GM19238 (cell line): ENCODE measurements around the gene SLC7A5.
"Not testable (repeated sequence)": the region's sequence is repeated elsewhere in the genome, so short reads cannot be mapped to it uniquely, and the experiment has no call there.

Source experiments
- DNase-seq: peaks from one replicate; pipeline ENCODE4 v3.0.0; 2011; ENCODE audit warnings: low spot score; ENCODE audit not compliant: insufficient read length

Gene SLC7A5

DNA sequence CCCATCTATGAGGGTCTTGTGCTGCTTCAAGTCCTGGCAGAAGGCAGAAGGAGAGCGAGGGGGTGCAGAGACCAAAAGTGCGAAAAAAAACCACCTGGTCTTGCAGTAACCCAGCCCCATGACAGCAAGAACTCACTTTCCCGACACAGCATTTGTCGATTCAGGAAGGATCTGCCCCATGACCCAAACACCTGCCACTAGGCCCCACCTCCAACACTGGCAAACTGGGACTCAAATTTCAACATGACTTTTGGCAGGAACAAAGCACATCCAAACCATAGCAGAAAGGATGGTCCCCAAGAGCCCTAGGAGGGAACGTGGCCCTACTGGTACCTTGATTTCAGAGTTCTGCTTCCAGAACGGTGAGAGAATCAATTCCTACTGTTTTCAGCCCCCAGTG is 68.8 kb downstream of the SLC7A5 start:
- DNase-seq, result no peak

DNA sequence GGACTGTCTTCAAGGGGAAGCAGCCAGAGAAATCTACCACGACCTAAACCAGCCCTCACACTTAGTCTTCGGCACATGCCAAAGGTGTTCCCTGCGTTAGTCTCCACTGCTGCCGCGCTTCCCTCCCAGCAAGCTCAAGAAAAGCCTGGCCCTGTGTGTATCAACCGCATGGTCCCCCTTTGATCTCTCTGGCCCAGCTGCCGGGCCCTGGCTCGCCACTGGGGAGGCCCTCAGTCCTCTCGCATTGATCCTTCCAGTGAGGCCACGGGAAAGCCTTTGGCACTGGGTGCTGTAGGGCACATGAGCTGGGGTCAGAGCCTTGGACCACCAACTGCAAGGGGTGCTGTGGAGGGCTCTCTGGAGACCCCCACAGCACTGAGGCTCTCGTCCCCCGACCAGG is 74.0 kb downstream of the SLC7A5 start:
- no peak for DNase-seq

DNA sequence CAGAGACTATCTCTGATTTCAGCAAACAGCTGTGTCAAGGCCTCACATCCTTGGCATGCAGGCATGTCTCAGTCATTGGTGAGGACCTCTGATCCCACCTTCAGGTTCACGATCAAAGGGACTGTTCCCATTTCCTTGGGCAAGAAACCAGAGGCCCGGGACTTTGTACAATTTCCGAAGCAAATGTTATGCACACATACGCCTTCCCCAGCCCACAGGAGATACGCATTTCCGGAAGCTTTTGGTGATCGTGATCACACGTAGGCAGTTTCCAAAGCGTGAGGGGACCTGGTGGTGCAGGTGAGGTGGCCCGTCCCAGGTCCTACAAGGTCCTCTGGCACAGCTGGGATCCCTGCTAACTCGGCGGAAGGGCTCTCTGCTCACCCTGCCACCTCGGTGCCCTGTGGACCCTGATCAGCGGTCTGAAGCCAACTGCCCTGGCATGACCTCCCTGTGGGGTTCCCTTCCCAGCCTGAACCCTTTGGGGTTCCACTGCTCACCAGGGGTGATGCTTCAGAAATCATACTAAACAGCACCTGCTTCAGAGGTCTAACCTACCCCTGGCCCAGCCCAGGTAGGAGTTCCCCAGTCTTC is 74.7 kb downstream of the SLC7A5 start:
- DNase-seq, result no peak

DNA sequence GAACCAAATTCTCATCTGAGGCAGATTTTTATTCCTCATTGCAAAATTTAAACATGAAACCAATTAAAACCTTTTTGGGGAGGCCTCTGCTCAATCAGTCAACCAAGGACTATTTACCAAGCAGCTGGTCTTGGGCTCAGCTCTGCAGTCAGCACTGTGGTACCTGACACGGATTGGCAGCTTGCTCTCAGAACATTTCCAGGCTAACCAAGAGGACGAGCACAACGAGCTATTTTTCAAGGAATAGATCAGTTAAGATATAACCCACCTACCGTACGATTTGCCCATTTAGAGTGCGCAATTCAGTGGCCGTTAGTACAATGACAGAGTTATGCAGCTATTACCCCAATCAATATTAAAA is 77.1 kb downstream of the SLC7A5 start:
- no peak for DNase-seq

GRCh38 chr16:87791295-87792204 is 77.8 kb downstream of the SLC7A5 start:
- DNase-seq, result no peak

DNA sequence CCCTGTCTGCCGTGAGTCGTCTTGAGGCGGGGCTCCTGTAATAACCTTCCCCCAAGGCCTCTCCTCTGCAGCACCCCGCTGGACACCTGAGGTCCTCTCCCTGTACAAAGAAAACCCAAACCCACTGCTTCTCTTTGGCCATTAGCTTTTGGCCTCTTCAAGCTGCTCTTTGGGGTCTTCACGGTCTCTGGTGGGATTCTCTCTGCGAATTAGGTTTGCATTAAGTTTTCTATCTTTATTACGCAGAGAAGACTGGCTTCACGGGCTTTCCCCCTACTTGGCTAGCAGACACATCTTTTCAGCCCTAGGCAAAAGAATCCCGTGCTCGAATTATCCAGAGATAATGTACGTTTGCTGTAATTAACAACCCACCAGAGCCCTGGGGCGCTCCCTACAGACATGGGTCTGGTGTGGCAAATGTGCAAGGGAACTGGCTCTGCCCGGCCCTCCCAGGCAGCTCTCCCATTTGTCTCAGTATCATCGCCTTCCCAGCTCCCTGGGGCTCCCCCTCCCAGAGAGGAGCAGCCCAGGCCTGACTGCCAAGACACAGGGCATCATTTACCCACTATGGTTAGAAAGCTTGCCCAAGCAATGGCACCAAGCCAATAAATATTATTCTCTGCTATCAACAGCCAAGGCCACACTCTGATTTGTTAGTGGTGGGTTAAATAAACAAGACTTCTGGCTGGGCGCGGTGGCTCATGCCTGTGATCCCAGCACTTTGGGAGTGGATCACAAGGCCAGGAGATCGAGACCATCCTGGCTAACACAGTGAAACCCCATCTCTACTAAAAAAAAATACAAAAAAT is 78.8 kb downstream of the SLC7A5 start:
- no peak for DNase-seq

DNA sequence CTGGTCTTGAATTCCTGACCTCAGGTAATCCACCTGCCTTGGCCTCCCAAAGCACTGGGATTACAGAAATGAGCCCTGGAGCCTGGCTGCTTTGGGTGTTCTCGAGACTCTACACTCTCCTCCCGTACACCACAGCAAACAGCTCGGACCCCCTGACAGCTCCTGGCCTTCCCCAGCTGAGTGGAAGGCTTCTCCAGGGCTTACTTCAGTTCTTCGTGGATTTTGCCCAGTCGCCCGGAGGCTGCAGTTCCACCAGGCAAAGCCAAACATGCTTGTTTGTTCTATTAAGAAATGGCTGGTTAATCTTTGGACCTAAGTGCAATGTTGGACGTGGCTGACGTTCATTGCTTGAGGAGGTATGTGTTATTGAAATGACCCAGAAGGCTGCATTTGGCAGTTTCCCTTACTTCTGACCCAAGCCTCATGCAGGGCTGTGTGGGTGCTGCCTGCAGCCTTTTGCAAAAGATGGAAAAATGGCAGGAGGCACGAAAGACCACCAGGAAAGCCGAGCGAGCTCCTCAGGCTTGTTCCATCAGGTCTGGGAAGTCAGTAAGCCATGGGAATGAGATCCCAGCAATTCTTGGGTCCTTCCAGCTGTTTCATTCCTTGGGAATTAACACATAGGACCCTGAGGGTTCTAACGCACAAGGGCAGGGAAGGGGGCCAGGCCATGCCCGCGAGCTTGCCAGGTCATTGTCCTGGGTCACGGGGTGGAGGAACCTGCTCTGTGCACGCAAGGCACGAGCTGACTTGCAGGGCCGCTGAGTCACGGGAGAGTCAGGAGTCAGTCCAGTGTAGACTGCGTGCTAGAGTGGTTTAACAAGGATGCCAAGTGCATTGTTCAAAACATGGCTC is 79.6 kb downstream of the SLC7A5 start:
- no peak for DNase-seq

- not testable (repeated sequence) for DNase-seq
Observed at GRCh38 chr16:87788730-87789436, 80.4 kb downstream of the SLC7A5 start.

DNA sequence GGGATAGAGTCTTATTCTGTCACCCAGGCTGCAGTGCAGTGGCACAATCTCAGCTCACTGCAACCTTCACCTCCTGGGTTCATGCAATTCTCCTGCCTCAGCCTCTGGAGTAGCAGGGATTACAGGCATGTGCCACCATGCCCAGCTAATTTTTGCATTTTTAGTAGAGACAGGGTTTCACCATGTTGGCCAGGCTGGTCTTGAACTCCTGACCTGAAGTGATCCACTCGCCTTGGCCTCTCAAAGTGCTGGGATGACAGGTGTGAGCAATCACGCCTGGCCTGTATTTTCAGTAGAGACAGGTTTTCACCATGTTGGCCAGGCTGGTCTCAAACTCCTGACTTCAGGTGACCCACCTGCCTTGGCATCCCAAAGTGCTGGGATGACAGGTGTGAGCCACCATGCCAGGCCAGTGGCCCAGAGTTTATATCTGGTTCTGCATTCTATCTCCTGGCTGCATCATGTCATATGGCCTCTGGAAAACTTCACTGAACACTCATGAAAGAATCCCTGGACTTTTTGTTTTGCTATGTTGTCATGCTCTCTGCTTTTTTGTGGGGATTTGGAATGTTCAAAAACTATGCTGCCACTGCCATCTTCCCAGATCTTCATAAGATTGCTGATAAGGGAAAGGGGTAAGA is 81.7 kb downstream of the SLC7A5 start:
- DNase-seq, result not testable (repeated sequence)

DNA sequence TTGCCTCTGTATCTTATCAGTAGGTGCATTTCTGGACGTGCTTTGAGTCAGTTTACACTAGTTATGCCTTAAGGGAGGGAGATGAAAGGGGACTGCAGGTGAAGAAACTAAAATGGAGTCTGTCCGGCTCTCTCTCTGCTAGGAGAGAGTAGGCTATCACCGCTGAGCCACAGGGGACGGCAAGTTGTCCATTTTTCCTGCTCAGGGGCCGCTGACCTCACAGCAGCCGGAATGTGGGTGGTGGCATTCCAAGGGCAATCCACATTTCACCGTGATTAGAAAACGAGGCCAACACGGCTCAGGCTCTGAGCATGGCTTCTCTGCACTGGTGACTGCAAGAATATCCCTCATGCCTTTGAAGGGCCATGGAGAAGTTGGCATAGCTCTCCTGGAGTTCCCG is 84.5 kb downstream of the SLC7A5 start:
- no peak for DNase-seq

DNA sequence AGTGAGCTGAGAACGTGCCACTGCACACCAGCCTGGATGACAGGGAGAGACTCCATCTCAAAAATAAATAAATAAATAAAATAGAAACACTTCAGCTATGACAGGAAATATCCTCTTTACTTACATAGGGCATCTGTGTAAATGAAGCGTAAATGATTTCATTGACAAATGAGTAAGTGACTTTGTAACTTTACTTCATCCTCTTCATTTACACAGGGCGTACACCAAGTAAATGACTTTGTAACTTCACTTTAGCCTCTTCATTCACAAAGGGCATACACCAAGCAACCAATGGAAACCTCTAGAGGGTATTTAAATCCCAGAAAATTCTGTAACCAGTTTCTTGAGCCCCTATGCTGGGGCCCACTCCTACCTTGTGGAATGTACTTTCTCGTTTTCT is 87.3 kb downstream of the SLC7A5 start:
- DNase-seq, result no peak

GRCh38 chr16:87780385-87780989 is 88.8 kb downstream of the SLC7A5 start:
- DNase-seq, result peak; percentile 27
